Naive thymus-derived CD4-positive, alpha-beta T cell (primary cell): ENCODE results near the gene DIRAS1. TPM values are rescaled to one million over a fixed set of nuclear protein-coding genes. Genes with fewer than 3 reads are reported as not detected.

ENCODE experiments used
- ATAC-seq: fragments of 150-1000 bp; cut with Tn5 transposase; 2 replicates; pipeline ENCODE4 v1.10.0; 2021; ENCODE audit warnings: mild to moderate bottlenecking, moderate library complexity
- CTCF ChIA-PET: fragments of 350-600 bp; sonication (Branson Sonifier 250); formaldehyde crosslinking; loops from one replicate; lab custom pipeline; 2021; ENCODE audit warnings: antibody characterized with exemption; lab: Charles Lee
- POLR2A ChIA-PET: fragments of 350-600 bp; sonication (Branson Sonifier 250); formaldehyde crosslinking; loops from one replicate; lab custom pipeline; 2021; ENCODE audit warnings: antibody characterized with exemption, inconsistent platforms; lab: Charles Lee
- DNase-seq, 9 donors: peaks; one replicate each; pipeline versions ENCODE4 v3.0.0 to v3.0.0-alpha.2; 2020 to 2022; ENCODE audit warnings: mixed read lengths in 1 of 9
- H3K27ac ChIP-seq: one replicate; pipeline ENCODE4 v1.7.0; 2013; ENCODE audit warnings: mild to moderate bottlenecking, low read depth, low read length, moderate library complexity
- H3K27me3 ChIP-seq, 2 donors: one replicate each; pipeline ENCODE4 v1.7.0; 2013; ENCODE audit warnings: low read length in 2 of 2, mild to moderate bottlenecking in 2 of 2, moderate library complexity in 2 of 2; ENCODE audit not compliant: control insufficient read depth in 2 of 2, insufficient read depth in 2 of 2
- H3K36me3 ChIP-seq, 3 experiments: 1 replicate in 2 of 3; 2 replicates in 1 of 3; pipeline ENCODE4 v1.7.0; 2013; ENCODE audit warnings: low read length in 3 of 3, mild to moderate bottlenecking in 3 of 3, moderate library complexity in 1 of 3; ENCODE audit not compliant: insufficient read depth in 3 of 3, control insufficient read depth in 2 of 3
- H3K4me1 ChIP-seq, 2 donors: one replicate each; pipeline ENCODE4 v1.7.0; 2013; ENCODE audit warnings: low read length in 2 of 2, mild to moderate bottlenecking in 2 of 2, moderate library complexity in 1 of 2; ENCODE audit not compliant: control insufficient read depth in 2 of 2, insufficient read depth in 2 of 2
- H3K4me3 ChIP-seq: 2 replicates; pipeline ENCODE4 v1.7.0; 2013; ENCODE audit warnings: mild to moderate bottlenecking, low read length
- H3K9me3 ChIP-seq, 3 experiments: 1 replicate in 2 of 3; 2 replicates in 1 of 3; pipeline ENCODE4 v1.7.0; 2013; ENCODE audit warnings: low read length in 3 of 3; ENCODE audit not compliant: control insufficient read depth in 2 of 3
- H3K27ac Mint-ChIP-seq, 9 donors: one replicate each; pipeline ENCODE4 v1.8.0; 2020 to 2022; ENCODE audit warnings: mixed read lengths in 9 of 9, mild to moderate bottlenecking in 8 of 9, moderate library complexity in 5 of 9, inconsistent platforms in 2 of 9
- H3K27me3 Mint-ChIP-seq, 5 donors: one replicate each; pipeline ENCODE4 v1.8.0; 2021 to 2022; ENCODE audit warnings: mixed read lengths in 5 of 5, mild to moderate bottlenecking in 1 of 5
- H3K36me3 Mint-ChIP-seq, 5 donors: one replicate each; pipeline ENCODE4 v1.8.0; 2020 to 2022; ENCODE audit warnings: mixed read lengths in 5 of 5, mild to moderate bottlenecking in 3 of 5, inconsistent platforms in 1 of 5
- H3K4me1 Mint-ChIP-seq, 7 donors: one replicate each; pipeline ENCODE4 v1.8.0; 2020 to 2022; ENCODE audit warnings: mixed read lengths in 7 of 7, mild to moderate bottlenecking in 3 of 7, inconsistent platforms in 1 of 7
- H3K4me3 Mint-ChIP-seq, 10 donors: one replicate each; pipeline ENCODE4 v1.8.0; 2020 to 2022; ENCODE audit warnings: mild to moderate bottlenecking in 10 of 10, mixed read lengths in 10 of 10, moderate library complexity in 6 of 10, inconsistent platforms in 2 of 10
- H3K9me3 Mint-ChIP-seq, 11 donors: one replicate each; pipeline ENCODE4 v1.8.0; 2020 to 2022; ENCODE audit warnings: mixed read lengths in 11 of 11, mild to moderate bottlenecking in 4 of 11, inconsistent platforms in 1 of 11, moderate library complexity in 1 of 11
- intact Hi-C, 2 donors: fragments of 100-400 bp; cut with micrococcal nuclease; formaldehyde crosslinking; loops; one replicate each; pipeline ENCODE4 v1.15.1; 2023
- polyA plus RNA-seq, 2 donors: library from polyadenylated mRNA; unstranded; fragments of 300-500 nt; fragmentation: Illumina TruSeq; gene quantifications; one replicate each; pipeline ENCODE4 v1.2.3, GENCODE V29; 2021
- total RNA-seq, 6 experiments: library from RNA in 5 of 6; stranded (reverse) in 5 of 6; gene quantifications; 1 replicate in 5 of 6; 2 replicates in 1 of 6; pipeline ENCODE4 v1.2.3 and lab custom pipeline; 2021 to 2026

The DIRAS1 gene
- total and polyA plus RNA-seq, 7 experiments from 2014 or later: 0.07 to 0.53 (median 0.33) TPM; not detected in 3

- H3K9me3 Mint-ChIP-seq: no peaks in the 10 kb centered on the region
- H3K9me3 ChIP-seq: no peaks in the 10 kb centered on the region
- H3K36me3 ChIP-seq: peaks cover 0 to 5% (median 0%) of the 10 kb centered on the region in 3 experiments
- no peaks in the 10 kb centered on the region for H3K27me3 ChIP-seq
- intact Hi-C loops: no loop called here
- no peak for DNase-seq
- peaks cover 3 to 8% (median 8%) of the 10 kb centered on the region in 7 donors for H3K4me1 Mint-ChIP-seq
- ChIA-PET CTCF (no interaction called here), POLR2A (no interaction called here)
- no peak overlapping the region for H3K27ac ChIP-seq
- ATAC-seq: no peak
- no peak overlapping the region for H3K4me3 Mint-ChIP-seq
- no peak overlapping the region for H3K4me3 ChIP-seq
- H3K36me3 Mint-ChIP-seq: no peaks in the 10 kb centered on the region
- peaks cover 6 to 7% of the 10 kb centered on the region in 2 donors for H3K4me1 ChIP-seq
- no peak overlapping the region for H3K27ac Mint-ChIP-seq
- H3K27me3 Mint-ChIP-seq: peaks cover 6 to 23% (median 18%) of the 10 kb centered on the region in 5 donors
Observed at GRCh38 chr19:2744113-2744512, 22.9 kb upstream of the DIRAS1 start.

- intact Hi-C loops: no loop called here
- H3K9me3 Mint-ChIP-seq: no peaks in the 10 kb centered on the region
- DNase-seq: no peak
- H3K36me3 Mint-ChIP-seq: peaks cover 0 to 4% (median 0%) of the 10 kb centered on the region in 5 donors
- ATAC-seq: no peak
- Histone ChIP-seq H3K27me3 (no peaks in the 10 kb centered on the region), H3K36me3 (peaks cover 0 to 5% (median 0%) of the 10 kb centered on the region in 3 experiments), H3K4me3 (no peak overlapping the region), H3K4me1 (peaks cover 7 to 8% of the 10 kb centered on the region in 2 donors), H3K27ac (no peak overlapping the region), H3K9me3 (no peaks in the 10 kb centered on the region)
- ChIA-PET CTCF (no interaction called here), POLR2A (no interaction called here)
- H3K4me1 Mint-ChIP-seq: peaks cover 5 to 16% (median 15%) of the 10 kb centered on the region in 7 donors
- H3K27me3 Mint-ChIP-seq: peaks cover 6 to 23% (median 18%) of the 10 kb centered on the region in 5 donors
- no peak overlapping the region for H3K4me3 Mint-ChIP-seq
- no peak overlapping the region for H3K27ac Mint-ChIP-seq
Observed at GRCh38 chr19:2743099-2743498, 21.9 kb upstream of the DIRAS1 start.

GRCh38 chr19:2740314-2740656, 19.1 kb upstream of the DIRAS1 start:
- no peaks in the 10 kb centered on the region for H3K27me3 ChIP-seq
- H3K4me3 Mint-ChIP-seq: peak overlapping the region; percentile 80 to 90 (median 86)
- H3K27ac ChIP-seq: no peak overlapping the region
- intact Hi-C loops: loop anchor here (1.0 to 2.0 kb wide), 7 partner anchors 9 to 313 kb away; partner anchors contain the start of genes GNG7 (in 1 of the 2), SGTA (in 1 of the 2), THOP1 (in 1 of the 2) and TIMM13 (in 1 of the 2)
- H3K9me3 ChIP-seq: no peaks in the 10 kb centered on the region
- H3K9me3 Mint-ChIP-seq: no peaks in the 10 kb centered on the region
- no peak for ATAC-seq
- H3K27ac Mint-ChIP-seq: peak overlapping the region in 3 of 9 donors; percentile 32 to 43 (median 33)
- no peak for DNase-seq
- H3K4me3 ChIP-seq: peak overlapping the region; percentile 72
- peaks cover 0 to 22% (median 19%) of the 10 kb centered on the region in 5 donors for H3K36me3 Mint-ChIP-seq
- POLR2A ChIA-PET: interaction anchor here (1.0 kb wide), 1 partner anchor 101 kb away, joined by 3 read pairs; the partner anchor contains the start of gene ZNF555
- H3K4me1 ChIP-seq: peaks cover 7 to 8% of the 10 kb centered on the region in 2 donors
- H3K27me3 Mint-ChIP-seq: peaks cover 6 to 18% (median 14%) of the 10 kb centered on the region in 5 donors
- H3K36me3 ChIP-seq: peaks cover 0 to 24% (median 0%) of the 10 kb centered on the region in 3 experiments
- peaks cover 5 to 29% (median 24%) of the 10 kb centered on the region in 7 donors for H3K4me1 Mint-ChIP-seq
- CTCF ChIA-PET: interaction anchor here (1.4 kb wide), 1 partner anchor 43 kb away, joined by 4 read pairs; the partner anchor contains the start of gene SGTA

GRCh38 chr19:2739602-2740313, 18.6 kb upstream of the DIRAS1 start, which contains the start of gene SLC39A3:
Gene SLC39A3, minus strand, starts transcription at chr19:2740017. Its CDS starts 2,760 bp downstream, at chr19:2737257.
- H3K36me3 ChIP-seq: peaks cover 0 to 29% (median 0%) of the 10 kb centered on the region in 3 experiments
- intact Hi-C loops: loop anchor here (1.0 to 2.0 kb wide), 7 partner anchors 10 to 312 kb away; partner anchors contain the start of genes GNG7 (in 1 of the 2), SGTA (in 1 of the 2), THOP1 (in 1 of the 2) and TIMM13 (in 1 of the 2)
- ChIA-PET POLR2A (interaction anchor here (0.6 to 1.0 kb wide), 3 partner anchors 28 to 101 kb away, joined by 3 read pairs; partner anchors contain the start of gene ZNF555), CTCF (interaction anchor here (0.7 to 1.4 kb wide), 3 partner anchors 8 to 82 kb away, joined by 3 to 4 read pairs (median 4); partner anchors contain the start of gene SGTA)
- ATAC-seq (peak; percentile 100), DNase-seq (peak; percentile 94 to 99 (median 98))
- Mint-ChIP-seq H3K4me3 (peak within 1 kb of the TSS; percentile 80 to 90 (median 86)), H3K27me3 (peaks cover 6 to 18% (median 14%) of the 10 kb centered on the region in 5 donors), H3K9me3 (no peaks in the 10 kb centered on the region), H3K27ac (peak within 1 kb of the TSS in 8 of 9 donors; percentile 36 to 87 (median 72)), H3K4me1 (peaks cover 8 to 29% (median 24%) of the 10 kb centered on the region in 7 donors), H3K36me3 (peaks cover 2 to 24% (median 23%) of the 10 kb centered on the region in 5 donors)
- no peaks in the 10 kb centered on the region for H3K9me3 ChIP-seq
- H3K27me3 ChIP-seq: no peaks in the 10 kb centered on the region
- peaks cover 7 to 8% of the 10 kb centered on the region in 2 donors for H3K4me1 ChIP-seq
- peak within 1 kb of the TSS; percentile 82 for H3K27ac ChIP-seq
- H3K4me3 ChIP-seq: peak within 1 kb of the TSS; percentile 72

- no peaks in the 10 kb centered on the region for H3K9me3 ChIP-seq
- intact Hi-C loops: no loop called here
- H3K4me1 Mint-ChIP-seq: peaks cover 10 to 37% (median 24%) of the 10 kb centered on the region in 7 donors
- H3K4me3 Mint-ChIP-seq: peak overlapping the region in 4 of 10 donors; percentile 7 to 58 (median 38)
- ChIA-PET POLR2A (no interaction called here), CTCF (interaction anchor here (0.5 to 1.1 kb wide), 2 partner anchors 13 to 1133 kb away, joined by 4 read pairs; no protein-coding TSS in a partner anchor)
- DNase-seq: no peak
- no peak overlapping the region for H3K27ac Mint-ChIP-seq
- no peaks in the 10 kb centered on the region for H3K27me3 ChIP-seq
- H3K36me3 Mint-ChIP-seq: peaks cover 6 to 32% (median 25%) of the 10 kb centered on the region in 5 donors
- H3K36me3 ChIP-seq: peaks cover 0 to 50% (median 0%) of the 10 kb centered on the region in 3 experiments
- peaks cover 0 to 5% (median 0%) of the 10 kb centered on the region in 5 donors for H3K27me3 Mint-ChIP-seq
- H3K4me3 ChIP-seq: no peak overlapping the region
- peaks cover 7 to 8% of the 10 kb centered on the region in 2 donors for H3K4me1 ChIP-seq
- no peaks in the 10 kb centered on the region for H3K9me3 Mint-ChIP-seq
- H3K27ac ChIP-seq: no peak overlapping the region
- no peak for ATAC-seq
Observed at GRCh38 chr19:2736550-2737190, 15.5 kb upstream of the DIRAS1 start.

GRCh38 chr19:2735374-2735773, 14.2 kb upstream of the DIRAS1 start:
- CTCF ChIA-PET: interaction anchor here (0.6 kb wide), 1 partner anchor 45 kb away, joined by 5 read pairs; no protein-coding TSS in a partner anchor

More at GRCh38 chr19:2735374-2735773, 14.2 kb upstream of the DIRAS1 start:
- Mint-ChIP-seq H3K27me3 (no peaks in the 10 kb centered on the region), H3K27ac (no peak overlapping the region), H3K36me3 (peaks cover 6 to 32% (median 25%) of the 10 kb centered on the region in 5 donors), H3K4me3 (no peak overlapping the region), H3K4me1 (peaks cover 10 to 37% (median 24%) of the 10 kb centered on the region in 7 donors), H3K9me3 (no peaks in the 10 kb centered on the region)
- ATAC-seq (no peak), DNase-seq (no peak)
- H3K4me3 ChIP-seq: no peak overlapping the region
- intact Hi-C loops: no loop called here
- H3K27ac ChIP-seq: no peak overlapping the region
- H3K4me1 ChIP-seq: peaks cover 7% of the 10 kb centered on the region in 2 donors
- H3K27me3 ChIP-seq: no peaks in the 10 kb centered on the region
- POLR2A ChIA-PET: interaction anchor here (0.6 kb wide), 1 partner anchor 19 kb away, joined by 3 read pairs; no protein-coding TSS in a partner anchor
- H3K9me3 ChIP-seq: no peaks in the 10 kb centered on the region
- H3K36me3 ChIP-seq: peaks cover 0 to 53% (median 0%) of the 10 kb centered on the region in 3 experiments
